Adrenal gland (tissue), 12 donors: ENCODE data around the gene TRAPPC12. TPM values are rescaled to one million over a fixed set of nuclear protein-coding genes. Genes with fewer than 3 reads are reported as not detected.

Experiments
- DNase-seq, 7 donors: peaks; one replicate each; pipeline ENCODE4 v3.0.0-alpha.2; 2019 to 2020
- H3K27ac ChIP-seq, 5 donors: fragments of 200-600 bp; sonication (generic) in 4 of 5; 1 replicate in 3 of 5; 2 replicates in 2 of 5; pipeline versions ENCODE4 v1.5.1 to v1.8.0; 2016 to 2020; ENCODE audit warnings: mild to moderate bottlenecking in 1 of 5
- H3K27me3 ChIP-seq: fragments of 200-600 bp; 2 replicates; pipeline ENCODE4 v1.8.0; 2021
- H3K36me3 ChIP-seq, 2 donors: fragments of 200-600 bp; replicated peaks in 1 of 2; 1 replicate in 1 of 2; 2 replicates in 1 of 2; pipeline versions ENCODE4 v1.5.1 to v1.8.0; 2018 to 2022
- H3K4me1 ChIP-seq, 2 donors: fragments of 200-600 bp; replicated peaks in 1 of 2; 1 replicate in 1 of 2; 2 replicates in 1 of 2; pipeline versions ENCODE4 v1.5.1 to v1.8.0; 2018 to 2021
- H3K4me3 ChIP-seq, 4 donors: fragments of 200-600 bp; sonication (generic) in 3 of 4; one replicate each; pipeline ENCODE4 v1.5.1; 2016 to 2018
- H3K9me3 ChIP-seq, 3 donors: fragments of 200-600 bp; sonication (generic) in 1 of 3; replicated peaks in 1 of 3; 1 replicate in 2 of 3; 2 replicates in 1 of 3; pipeline versions ENCODE4 v1.5.1 to v1.8.0; 2016 to 2021
- POLR2A ChIP-seq, 2 donors: fragments of 450-650 bp; IDR thresholded peaks; one replicate each; pipeline ENCODE4 v1.6.1; 2017; ENCODE audit warnings: antibody characterized with exemption in 2 of 2, mild to moderate bottlenecking in 2 of 2, moderate library complexity in 1 of 2
- WGBS, 4 donors: extraction: QIAGEN DNeasy Blood & Tissue Kit in 2 of 4; methylation state at CpG; one replicate each; pipeline versions ENCODE4 v1.1.5 to v1.1.7; 2013 to 2017; 5-methylcytosine and 5-hydroxymethylcytosine counted together
- intact Hi-C, 2 donors: fragments of 100-400 bp; cut with DNase I; formaldehyde crosslinking; loops; one replicate each; pipeline versions ENCODE4 v1.14.1 to v1.15.0; 2022 to 2023
- polyA plus RNA-seq, 3 donors: library from polyadenylated mRNA; stranded (reverse); fragments of 200-250 nt in 2 of 3; fragments of 350-450 nt in 1 of 3; fragmentation: Illumina TruSeq in 1 of 3; extraction: RNeasy Lipid Tissue Mini Kit (QIAGEN cat#74804) in 1 of 3; gene quantifications; one replicate each; pipeline ENCODE4 v1.2.3, GENCODE V29; 2013 to 2014
- total RNA-seq, 9 donors: library from RNA; depleted of rRNA in 4 of 9; stranded (reverse); fragments of >200 nt in 4 of 9; fragments of 120-200 nt in 1 of 9; fragmentation: NEBNext Ultra II Directional in 1 of 9; extraction: Animal tissue kit (Norgen Biotek cat#: 25700) in 1 of 9; gene quantifications; one replicate each; pipeline versions ENCODE4 v1.1.0 to v1.2.4, GENCODE V29; 2013 to 2023
- TF ChIP-seq, protein P1 (sequence below), 6 experiments: fragments of 450-650 bp in 4 of 6; fragments of 200-600 bp in 2 of 6; sonication (generic) in 1 of 6; IDR thresholded peaks; 1 replicate in 5 of 6; 2 replicates in 1 of 6; pipeline versions ENCODE4 v1.5.1 to v1.8.0; 2016 to 2021; ENCODE audit warnings: antibody characterized with exemption in 6 of 6, mild to moderate bottlenecking in 2 of 6, moderate library complexity in 1 of 6
- donor health status: healthy with polysubstance abuse.
- donor health status: Bipolar disorder and iron deficiency.
- donor health status: DM: yes; HTN: yes; CAD: no.
- donor health status: DM: no; HTN: no; CAD: no.
- donor health status: DM: no; HTN: no; CAD: no.
- donor health status: DM: yes; HTN: yes; CAD: no.

Gene TRAPPC12
- total and polyA plus RNA-seq, 12 donors: 58.3 to 334 (median 99.5) TPM

DNA sequence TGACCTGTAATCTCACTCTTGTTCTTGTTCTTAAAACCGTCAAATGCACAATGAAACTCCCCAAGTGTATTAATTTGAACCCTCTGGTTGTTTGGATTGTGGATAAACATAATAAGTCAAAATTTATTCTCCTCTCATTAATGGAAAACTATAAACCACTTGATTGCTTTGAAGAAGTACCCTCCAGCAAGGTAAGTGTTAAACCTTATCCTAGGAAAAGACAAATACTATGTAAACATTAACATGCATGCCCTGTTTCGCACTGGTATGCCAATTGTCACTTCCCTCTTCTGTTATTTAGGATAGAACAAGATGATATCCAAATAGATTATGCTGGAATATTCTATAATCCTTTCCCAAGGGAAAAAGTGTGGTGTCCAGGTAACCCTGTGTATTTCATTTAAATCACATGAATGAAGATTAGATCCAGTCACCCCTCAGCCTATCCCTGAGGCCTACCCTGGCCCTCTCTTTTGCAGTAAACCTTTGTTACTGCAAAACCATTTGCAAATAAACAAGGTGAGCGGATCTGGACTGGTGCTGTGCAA, 138.5 kb downstream of the TRAPPC12 start:
- DNase-seq: no peak
- peaks cover 0 to 8% of the 10 kb centered on the region in 2 donors for H3K36me3 ChIP-seq
- peaks cover 0 to 23% of the 10 kb centered on the region in 2 donors for H3K4me1 ChIP-seq
- H3K27ac ChIP-seq: peak overlapping the region in 4 of 5 donors; percentile 96 to 98 (median 98)
- 27 to 32% (median 29%) methylated on average over 3 of the region's 3 CpGs for WGBS, 4 donors
- peak overlapping the region in 2 of 4 donors; percentile 80 to 97 for H3K4me3 ChIP-seq
- no peaks in the 10 kb centered on the region for H3K27me3 ChIP-seq
- no peaks in the 10 kb centered on the region for H3K9me3 ChIP-seq
- intact Hi-C loops: loop anchor here in 1 of 2 donors (5.0 kb wide), 1 partner anchor 54 kb away; no protein-coding TSS in a partner anchor
- TF ChIP-seq POLR2A (IDR thresholded peaks at IDR 0.05): no peak

DNA sequence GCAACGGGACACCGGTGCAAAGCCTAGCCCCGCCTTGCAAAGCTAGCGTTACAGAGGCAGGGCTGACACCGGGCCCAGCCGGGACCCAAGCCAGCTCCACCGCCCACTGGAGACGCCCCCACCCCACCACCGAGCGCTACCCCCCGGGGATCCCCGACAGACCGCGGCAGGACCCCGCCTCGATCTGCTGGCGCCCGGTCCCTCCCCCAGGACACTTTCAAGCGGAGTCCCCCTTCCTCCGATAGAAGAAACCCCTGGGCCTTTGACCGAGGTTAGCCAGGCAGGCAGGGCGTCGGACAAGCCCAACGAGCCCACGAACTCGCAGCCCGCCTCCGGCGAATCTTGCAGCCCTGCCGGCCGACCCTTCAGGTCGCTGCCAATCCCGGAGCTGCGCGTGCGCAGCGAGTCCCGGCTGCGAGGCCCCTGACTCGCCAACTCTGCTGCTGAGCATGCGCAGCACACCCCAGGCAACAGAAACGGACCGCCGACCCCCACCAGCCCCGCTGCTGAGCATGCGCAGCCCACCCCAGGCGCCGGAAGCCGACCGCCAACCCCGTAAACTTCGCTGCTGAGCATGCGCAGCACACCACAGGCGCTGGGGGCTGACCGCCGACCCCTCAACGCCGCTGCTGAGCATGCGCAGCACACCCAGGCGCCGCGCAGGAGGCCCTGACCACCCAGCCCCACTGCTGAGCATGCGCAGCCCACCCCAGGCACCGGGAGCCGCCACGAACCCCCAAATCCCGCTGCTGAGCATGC, 139.2 kb downstream of the TRAPPC12 start:
- TF ChIP-seq, protein P1, sequence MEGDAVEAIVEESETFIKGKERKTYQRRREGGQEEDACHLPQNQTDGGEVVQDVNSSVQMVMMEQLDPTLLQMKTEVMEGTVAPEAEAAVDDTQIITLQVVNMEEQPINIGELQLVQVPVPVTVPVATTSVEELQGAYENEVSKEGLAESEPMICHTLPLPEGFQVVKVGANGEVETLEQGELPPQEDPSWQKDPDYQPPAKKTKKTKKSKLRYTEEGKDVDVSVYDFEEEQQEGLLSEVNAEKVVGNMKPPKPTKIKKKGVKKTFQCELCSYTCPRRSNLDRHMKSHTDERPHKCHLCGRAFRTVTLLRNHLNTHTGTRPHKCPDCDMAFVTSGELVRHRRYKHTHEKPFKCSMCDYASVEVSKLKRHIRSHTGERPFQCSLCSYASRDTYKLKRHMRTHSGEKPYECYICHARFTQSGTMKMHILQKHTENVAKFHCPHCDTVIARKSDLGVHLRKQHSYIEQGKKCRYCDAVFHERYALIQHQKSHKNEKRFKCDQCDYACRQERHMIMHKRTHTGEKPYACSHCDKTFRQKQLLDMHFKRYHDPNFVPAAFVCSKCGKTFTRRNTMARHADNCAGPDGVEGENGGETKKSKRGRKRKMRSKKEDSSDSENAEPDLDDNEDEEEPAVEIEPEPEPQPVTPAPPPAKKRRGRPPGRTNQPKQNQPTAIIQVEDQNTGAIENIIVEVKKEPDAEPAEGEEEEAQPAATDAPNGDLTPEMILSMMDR (IDR thresholded peaks at IDR 0.05): no peak
- peak; percentile 72 to 82 for TF ChIP-seq POLR2A (IDR thresholded peaks at IDR 0.05)
- intact Hi-C loops: loop anchor here in 1 of 2 donors (5.0 kb wide), 1 partner anchor 54 kb away; no protein-coding TSS in a partner anchor
- H3K27me3 ChIP-seq: no peaks in the 10 kb centered on the region
- WGBS, 4 donors: 0 to 1% (median 0%) methylated on average over 5 to 67 of the region's 67 CpGs
- DNase-seq: peak; percentile 97 to 99 (median 99)
- H3K4me1 ChIP-seq: peaks cover 2 to 29% of the 10 kb centered on the region in 2 donors
- H3K36me3 ChIP-seq: peaks cover 0 to 2% of the 10 kb centered on the region in 2 donors
- peak overlapping the region; percentile 69 to 97 (median 78) for H3K4me3 ChIP-seq
- peak overlapping the region; percentile 93 to 98 (median 97) for H3K27ac ChIP-seq
- H3K9me3 ChIP-seq: no peaks in the 10 kb centered on the region

DNA sequence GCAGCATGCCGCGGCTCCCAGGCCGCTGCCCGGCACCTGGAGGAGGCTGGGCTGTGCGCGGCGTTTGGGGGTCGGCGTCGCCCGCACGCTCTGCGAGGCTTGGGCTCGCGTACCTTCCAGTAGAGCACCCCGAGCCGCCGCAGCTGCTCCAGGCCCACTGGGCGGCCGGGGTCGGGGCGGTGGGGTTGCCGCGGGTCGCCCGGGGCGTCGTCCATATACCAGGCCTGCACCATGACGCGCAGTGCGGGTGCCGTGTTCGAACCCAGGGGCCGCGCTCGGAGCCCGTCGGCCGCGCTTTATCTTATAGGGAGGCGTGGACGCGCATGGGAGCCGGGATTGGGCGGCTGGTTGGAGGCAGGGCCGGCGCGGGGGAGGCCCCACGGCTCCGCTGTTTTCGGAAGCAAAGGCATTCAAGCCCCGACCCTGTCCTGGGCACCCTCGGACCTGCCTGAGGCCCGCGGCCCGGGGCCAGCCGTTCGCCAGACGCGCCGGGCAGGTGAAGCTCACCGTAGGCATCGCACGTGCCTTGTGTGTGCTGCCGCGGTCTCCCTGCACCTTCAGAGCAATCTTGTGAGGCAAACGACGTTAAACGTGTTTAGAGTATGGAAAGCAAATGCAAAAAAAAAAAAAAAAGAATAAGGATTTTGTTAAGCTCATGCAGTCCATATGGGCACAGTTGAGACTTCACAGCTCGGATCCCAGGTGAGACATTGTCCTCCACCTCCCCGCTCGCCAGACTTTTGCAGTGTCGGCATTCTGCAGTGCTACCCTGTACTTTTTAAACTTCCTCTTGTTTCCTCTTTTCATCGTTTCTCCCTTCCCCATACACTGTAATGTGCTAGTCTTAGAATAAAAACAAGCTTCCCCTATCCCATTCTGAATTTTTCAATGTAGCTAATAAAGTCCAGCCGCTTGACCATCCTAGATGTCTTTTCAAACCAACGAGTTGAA, 140.0 kb downstream of the TRAPPC12 start, which contains the start of gene ADI1:
TSS of gene ADI1 (minus strand) at position 277 of the 951 bp plus-strand sequence. CDS start at position 233, 44 bp downstream.
- Histone ChIP-seq H3K27me3 (no peaks in the 10 kb centered on the region), H3K27ac (peak within 1 kb of the TSS; percentile 93 to 98 (median 97)), H3K4me1 (peaks cover 7 to 38% of the 10 kb centered on the region in 2 donors), H3K36me3 (no peaks in the 10 kb centered on the region), H3K9me3 (no peaks in the 10 kb centered on the region), H3K4me3 (peak within 1 kb of the TSS; percentile 69 to 97 (median 78))
- peak; percentile 80 to 90 (median 85) for DNase-seq
- intact Hi-C loops: loop anchor here in 1 of 2 donors (5.0 kb wide), 1 partner anchor 53 kb away; no protein-coding TSS in a partner anchor
- peak; percentile 69 to 74 for TF ChIP-seq POLR2A (IDR thresholded peaks at IDR 0.05)
- TF ChIP-seq, protein P1 (IDR thresholded peaks at IDR 0.05): peak in 1 of 6 experiments; percentile 7
- WGBS, 4 donors: 4 to 10% (median 6%) methylated on average over 20 to 76 of the region's 76 CpGs

DNA sequence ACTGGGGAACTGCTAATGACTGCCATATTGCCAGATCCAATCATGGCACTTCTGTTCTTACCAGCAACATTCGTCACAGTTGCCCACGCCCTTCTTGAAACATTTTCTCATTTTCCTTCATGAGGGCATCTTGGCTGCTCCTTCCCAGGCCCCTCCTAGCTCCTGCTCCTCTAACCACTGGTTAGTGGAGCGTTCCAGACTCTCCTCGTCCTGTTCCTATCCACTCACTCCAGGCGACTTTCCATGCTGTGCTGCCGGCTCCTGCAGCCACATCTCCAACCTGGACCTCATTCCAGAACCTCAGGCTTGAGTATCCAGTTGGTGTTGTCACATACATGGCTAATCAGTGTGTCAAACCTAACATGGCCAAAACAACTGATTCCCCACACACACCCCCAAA, 141.1 kb downstream of the TRAPPC12 start:
- DNase-seq: no peak

More for the DNA sequence above, 141.1 kb downstream of the TRAPPC12 start:
- H3K27ac ChIP-seq: no peak overlapping the region
- H3K4me1 ChIP-seq: peaks cover 7 to 45% of the 10 kb centered on the region in 2 donors
- 97 to 99% (median 97%) methylated on average over 6 of the region's 6 CpGs for WGBS, 4 donors
- H3K36me3 ChIP-seq: no peaks in the 10 kb centered on the region
- H3K9me3 ChIP-seq: no peaks in the 10 kb centered on the region
- no peaks in the 10 kb centered on the region for H3K27me3 ChIP-seq
- no peak overlapping the region for H3K4me3 ChIP-seq
- intact Hi-C loops: no loop called here
- no peak for TF ChIP-seq POLR2A (IDR thresholded peaks at IDR 0.05)
